Measurements from ENCODE around the gene NMNAT3.

GRCh38 chr3:139675327-139675726, 2.4 kb downstream of the NMNAT3 start:
- TF ChIP-seq, protein P1, sequence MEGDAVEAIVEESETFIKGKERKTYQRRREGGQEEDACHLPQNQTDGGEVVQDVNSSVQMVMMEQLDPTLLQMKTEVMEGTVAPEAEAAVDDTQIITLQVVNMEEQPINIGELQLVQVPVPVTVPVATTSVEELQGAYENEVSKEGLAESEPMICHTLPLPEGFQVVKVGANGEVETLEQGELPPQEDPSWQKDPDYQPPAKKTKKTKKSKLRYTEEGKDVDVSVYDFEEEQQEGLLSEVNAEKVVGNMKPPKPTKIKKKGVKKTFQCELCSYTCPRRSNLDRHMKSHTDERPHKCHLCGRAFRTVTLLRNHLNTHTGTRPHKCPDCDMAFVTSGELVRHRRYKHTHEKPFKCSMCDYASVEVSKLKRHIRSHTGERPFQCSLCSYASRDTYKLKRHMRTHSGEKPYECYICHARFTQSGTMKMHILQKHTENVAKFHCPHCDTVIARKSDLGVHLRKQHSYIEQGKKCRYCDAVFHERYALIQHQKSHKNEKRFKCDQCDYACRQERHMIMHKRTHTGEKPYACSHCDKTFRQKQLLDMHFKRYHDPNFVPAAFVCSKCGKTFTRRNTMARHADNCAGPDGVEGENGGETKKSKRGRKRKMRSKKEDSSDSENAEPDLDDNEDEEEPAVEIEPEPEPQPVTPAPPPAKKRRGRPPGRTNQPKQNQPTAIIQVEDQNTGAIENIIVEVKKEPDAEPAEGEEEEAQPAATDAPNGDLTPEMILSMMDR (IDR thresholded peaks at IDR 0.05), result no peak
- no peak for TF ChIP-seq EP300 (IDR thresholded peaks at IDR 0.05)
- no peak for TF ChIP-seq POLR2A (IDR thresholded peaks at IDR 0.05)
- TF ChIP-seq POLR2AphosphoS5 (IDR thresholded peaks at IDR 0.05), result no peak

Measured in upper lobe of left lung (tissue), 4 donors.